Smooth muscle cell of the umbilical artery (primary cell): Measurements from ENCODE around the gene LHCGR. TPM values are rescaled to one million over a fixed set of nuclear protein-coding genes. Genes with fewer than 3 reads are reported as not detected.

ENCODE experiments used
- total RNA-seq: library from RNA; depleted of rRNA; stranded (reverse); fragments of >200 nt; gene quantifications from 2 replicates; pipeline ENCODE4 v1.2.3, GENCODE V29; 2014

LHCGR gene
- under 0.01 TPM in 1 of 2 replicates, not detected in the other for total RNA-seq

GRCh38 chr2:48755473-48755872, at the start of gene LHCGR:
Gene LHCGR, minus strand, starts transcription at chr2:48755724. Its CDS starts 53 bp downstream, at chr2:48755671.

Other genes starting within 250 kb of the LHCGR start
- 14.5 and 54.0 TPM in 2 replicates for gene STON1, start 225.6 kb downstream of the LHCGR start, total RNA-seq
- 1.5 and 5.0 TPM in 2 replicates for gene GTF2A1L, start 137.9 kb downstream of the LHCGR start, total RNA-seq